SW 1271 (cell line): ENCODE data around the gene SETX.
A peak's percentile ranks its signal among the peaks of the same experiment; 100 is the strongest.

Source experiments
- DNase-seq, 2 experiments: peaks; one replicate each; lab custom pipeline; 2025; lab: John Stamatoyannopoulos, UW

SETX gene

GRCh38 chr9:132240841-132241482 lies 113.8 kb downstream of the SETX start:
- peak; percentile 90 to 96 for DNase-seq

- DNase-seq = no peak
Measured at GRCh38 chr9:132239999-132240840, 114.6 kb downstream of the SETX start.

GRCh38 chr9:132239518-132239917 lies 115.3 kb downstream of the SETX start:
- DNase-seq = no peak

GRCh38 chr9:132238992-132239391 lies 115.8 kb downstream of the SETX start:
- no peak for DNase-seq

DNA sequence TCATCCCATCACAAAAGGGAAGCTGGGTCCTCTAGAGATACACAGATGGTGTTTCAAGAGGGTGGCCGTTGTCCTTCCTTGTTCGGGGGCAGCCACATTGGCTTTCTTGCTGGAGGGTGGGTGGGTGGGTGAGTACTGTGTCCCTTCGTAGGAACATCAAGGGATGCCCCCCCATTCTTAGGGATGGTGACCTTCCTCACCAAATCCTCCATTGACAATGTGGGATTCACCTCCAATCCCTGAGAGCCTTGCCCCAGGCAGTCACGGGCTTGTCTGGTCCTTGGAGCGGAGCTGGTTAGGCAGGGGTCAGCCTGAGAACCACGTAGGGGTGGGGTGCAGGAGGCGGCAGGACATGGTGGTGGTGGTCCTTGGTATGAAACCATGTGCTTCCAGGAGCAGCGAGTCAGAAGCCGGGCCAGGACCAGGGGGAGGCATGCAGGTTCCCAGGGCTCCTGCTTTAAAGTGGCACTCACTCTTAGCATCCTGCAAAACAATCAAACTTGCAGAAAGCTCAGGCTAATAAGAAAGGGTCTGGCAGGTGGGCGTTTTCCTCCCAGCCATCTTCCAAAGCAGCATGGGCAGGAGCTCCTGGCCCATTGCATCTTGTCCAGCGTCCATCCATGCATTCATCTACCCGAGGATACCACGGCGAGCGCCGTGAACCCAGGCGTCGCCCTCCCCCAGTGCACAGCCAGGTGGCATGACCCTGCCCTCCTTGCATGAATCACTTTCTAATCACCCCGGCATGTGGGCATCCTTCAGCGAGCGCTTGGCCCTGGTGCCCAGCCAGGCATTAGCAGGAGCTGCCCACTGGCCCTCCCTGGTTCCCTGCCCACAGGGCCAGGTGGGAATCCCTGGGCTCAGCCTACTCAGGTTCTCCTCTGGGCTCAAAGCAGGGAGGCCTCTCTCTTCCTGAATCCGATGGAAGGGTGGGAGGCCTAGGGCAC lies 116.5 kb downstream of the SETX start:
- DNase-seq = no peak

DNA sequence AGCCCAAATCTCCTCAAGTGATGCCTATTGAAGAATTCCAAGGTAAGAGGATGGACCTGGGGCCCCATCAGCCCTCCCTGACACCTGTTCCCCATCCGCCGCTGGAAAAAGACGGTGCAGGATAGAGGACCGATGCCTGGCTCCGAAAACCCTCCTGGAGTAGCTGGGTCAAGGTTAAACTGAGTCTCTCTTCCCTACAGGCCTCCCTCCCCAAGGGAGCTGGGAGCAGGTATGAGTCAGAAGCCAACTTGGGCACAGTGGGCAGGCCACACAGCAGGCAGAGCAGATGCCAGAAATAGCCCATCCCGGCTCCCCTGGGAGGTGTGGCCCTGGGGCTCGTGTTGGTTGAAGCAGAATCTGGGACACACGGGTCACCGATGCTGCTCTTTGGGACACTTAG lies 117.3 kb downstream of the SETX start:
- DNase-seq = peak in 1 of 2 experiments; percentile 17

GRCh38 chr9:132236662-132237311 lies 118.0 kb downstream of the SETX start:
- DNase-seq = no peak

GRCh38 chr9:132235894-132236661 lies 118.7 kb downstream of the SETX start:
- DNase-seq = peak; percentile 23 to 59

- DNase-seq = no peak
Measured at GRCh38 chr9:132235125-132235524, 119.7 kb downstream of the SETX start.

DNA sequence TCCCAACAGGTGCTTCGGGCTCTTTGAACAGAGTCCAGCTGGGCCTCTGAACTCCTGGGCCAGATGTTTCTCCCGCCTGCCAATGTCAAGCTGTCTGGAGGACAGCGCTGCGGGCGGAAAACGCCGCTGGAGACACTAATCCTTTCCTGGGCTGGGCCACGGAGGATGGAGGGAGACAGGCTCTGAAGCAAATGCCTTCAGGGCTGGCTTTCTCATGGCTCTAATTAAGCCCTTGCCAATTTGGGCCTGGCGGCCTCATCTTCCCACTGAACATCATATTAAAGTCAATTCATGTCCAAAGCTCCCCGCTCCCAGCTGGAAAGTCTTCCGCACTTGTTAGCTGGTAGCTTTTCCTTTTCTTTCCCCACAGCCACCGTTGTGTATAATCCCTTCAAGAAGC lies 120.3 kb downstream of the SETX start:
- DNase-seq = no peak

DNA sequence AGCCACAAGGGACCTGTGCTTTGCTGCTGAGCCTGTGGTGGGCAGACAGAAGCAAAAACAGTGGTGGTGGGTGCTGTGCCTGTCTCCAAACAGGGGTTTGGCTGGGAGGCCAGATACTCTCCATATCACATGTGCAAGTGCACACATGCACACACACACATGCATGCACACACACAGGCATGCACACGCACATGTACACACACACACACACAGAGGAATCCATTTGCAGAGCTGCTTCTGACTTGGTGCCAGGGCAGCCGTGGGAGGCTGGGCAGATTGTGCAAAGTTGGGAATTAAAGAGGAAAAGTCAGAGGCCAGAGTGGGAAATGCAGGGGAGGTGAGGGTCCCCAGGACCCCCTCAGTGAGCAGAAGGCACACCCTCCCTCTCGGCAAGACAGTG lies 121.6 kb downstream of the SETX start:
- DNase-seq = no peak

GRCh38 chr9:132232522-132232921 lies 122.3 kb downstream of the SETX start:
- no peak for DNase-seq

DNA sequence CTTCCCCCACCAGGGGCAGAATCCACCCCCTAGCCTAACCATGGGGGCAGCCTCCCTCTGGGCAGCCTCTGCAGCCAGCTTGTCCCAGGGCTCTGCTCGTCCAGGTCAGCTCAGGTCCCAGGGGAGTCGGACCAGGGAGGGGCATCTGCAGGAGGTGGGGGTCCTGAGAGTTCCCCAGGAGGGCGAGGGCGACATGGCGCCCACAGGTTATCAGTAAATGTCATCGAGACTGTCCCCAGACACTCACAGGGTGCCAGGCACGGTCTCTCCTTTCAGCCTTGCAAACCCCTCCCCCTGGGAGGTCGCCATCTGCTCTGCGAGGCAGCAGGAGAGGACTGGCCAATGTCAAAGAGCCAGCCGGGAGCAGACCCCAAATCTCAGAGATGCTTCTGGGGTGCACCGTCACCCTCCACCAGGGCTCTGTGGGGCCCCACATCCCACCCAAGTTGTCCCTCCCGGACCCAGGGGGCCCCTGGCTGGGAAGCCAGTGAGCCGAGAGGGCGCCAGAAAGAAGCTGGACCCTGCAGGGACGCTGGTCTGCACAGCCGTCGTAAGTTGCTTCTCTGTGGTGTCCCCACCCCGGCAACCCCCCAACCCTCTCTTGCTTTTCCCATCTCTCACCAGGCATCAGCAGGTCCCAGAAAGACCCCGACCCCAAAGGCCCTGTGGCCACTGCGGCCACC lies 123.6 kb downstream of the SETX start:
- no peak for DNase-seq

GRCh38 chr9:132230605-132231004 lies 124.2 kb downstream of the SETX start:
- no peak for DNase-seq

GRCh38 chr9:132228062-132228461 lies 126.7 kb downstream of the SETX start:
- DNase-seq = no peak

DNA sequence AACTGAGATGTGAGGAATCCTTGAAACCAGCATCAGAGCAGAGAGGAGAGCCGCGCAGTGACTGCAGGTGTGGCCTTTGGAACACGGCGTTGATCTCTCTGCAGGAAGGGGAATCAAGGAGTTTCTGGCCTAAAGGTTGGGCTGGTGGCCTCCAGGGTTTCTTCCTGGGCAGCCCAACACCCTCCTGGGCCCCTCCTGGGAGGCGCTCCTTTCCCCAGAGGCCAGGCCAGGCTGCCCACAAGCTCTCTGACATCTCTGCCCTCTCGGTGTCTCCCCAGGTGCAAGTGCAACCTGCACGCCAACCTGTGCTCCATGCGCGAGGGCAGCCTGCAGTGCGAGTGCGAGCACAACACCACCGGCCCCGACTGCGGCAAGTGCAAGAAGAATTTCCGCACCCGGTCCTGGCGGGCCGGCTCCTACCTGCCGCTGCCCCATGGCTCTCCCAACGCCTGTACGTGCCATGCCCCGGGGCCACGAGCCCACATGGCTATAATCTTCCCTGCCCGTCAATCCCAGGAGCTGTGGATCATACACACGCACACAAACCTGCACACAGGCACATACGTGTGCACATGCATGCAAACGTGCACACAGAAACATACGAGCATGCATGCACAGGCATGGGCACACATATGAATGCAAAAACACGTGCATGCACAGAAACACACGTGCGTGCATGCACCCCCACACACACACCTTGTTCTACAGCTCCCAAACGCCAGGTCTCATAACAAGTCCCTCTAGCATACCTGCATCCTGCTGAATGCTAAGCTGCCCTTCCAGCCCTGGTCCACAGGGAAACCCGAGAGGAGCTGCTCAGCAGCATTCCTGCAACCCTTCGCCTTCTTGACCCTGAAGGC lies 128.0 kb downstream of the SETX start:
- DNase-seq = no peak

DNA sequence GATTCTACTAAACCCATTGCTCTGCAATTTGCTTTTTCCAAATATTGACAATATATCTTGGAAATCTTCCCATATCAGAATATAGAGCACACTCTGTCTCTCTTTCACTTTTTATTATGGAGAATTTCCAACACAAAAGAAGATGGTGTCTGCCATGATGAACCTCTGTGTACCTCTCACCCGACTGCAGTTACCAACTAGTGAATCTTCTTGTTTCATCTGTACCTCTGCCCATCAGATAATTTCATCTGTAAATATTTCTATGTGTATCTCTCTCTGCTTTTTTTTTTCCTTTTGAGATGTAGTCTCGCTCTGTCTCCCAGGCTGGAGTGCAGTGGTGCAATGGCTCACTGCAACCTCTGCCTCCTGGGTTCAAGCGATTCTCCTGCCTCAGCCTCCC lies 130.1 kb downstream of the SETX start:
- DNase-seq = no peak

DNA sequence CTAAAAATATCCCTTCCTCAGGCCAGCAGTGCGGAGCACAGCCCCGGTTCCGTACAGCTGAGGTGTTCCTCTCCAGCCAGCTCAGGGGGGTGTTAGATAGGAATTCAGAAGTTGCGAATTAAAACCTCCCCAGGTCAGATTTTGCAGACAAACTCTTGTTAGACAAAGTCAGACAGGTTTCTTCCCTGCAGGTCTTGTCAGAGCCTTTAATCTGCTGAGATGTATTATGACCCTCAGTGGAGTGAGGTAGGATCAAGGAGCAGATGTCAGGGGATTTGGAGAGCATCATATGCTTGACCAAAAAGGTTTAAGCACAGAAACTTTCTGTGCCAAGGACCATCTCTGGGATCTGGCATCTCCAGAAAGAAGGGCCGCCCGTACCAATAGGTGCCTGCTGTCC lies 132.8 kb downstream of the SETX start:
- no peak for DNase-seq

GRCh38 chr9:132218208-132218607 lies 136.6 kb downstream of the SETX start:
- no peak for DNase-seq
